Stimulated activated memory B cell treated with anti-CD40 and anti-IgM and Interleukin-4, amounts not matched to agents 10 μg/mL and 1 μg/mL and 100 μg/mL, for 72 hours (primary cell): ENCODE data around the gene HCN1.
"Not testable (repeated sequence)": the region's sequence is repeated elsewhere in the genome, so short reads cannot be mapped to it uniquely, and the experiment has no call there.

Experiments used
- ATAC-seq: fragments of 150-1000 bp; cut with Tn5 transposase; 2 replicates; pipeline ENCODE4 v1.10.0; 2021
- H3K27ac Mint-ChIP-seq: one replicate; pipeline ENCODE4 v1.8.0; 2022; ENCODE audit warnings: mild to moderate bottlenecking, mixed read lengths
- H3K27me3 Mint-ChIP-seq: one replicate; pipeline ENCODE4 v1.8.0; 2022; ENCODE audit warnings: mixed read lengths
- H3K36me3 Mint-ChIP-seq: one replicate; pipeline ENCODE4 v1.8.0; 2022; ENCODE audit warnings: mixed read lengths
- H3K4me1 Mint-ChIP-seq: one replicate; pipeline ENCODE4 v1.8.0; 2022; ENCODE audit warnings: mixed read lengths
- H3K4me3 Mint-ChIP-seq: one replicate; pipeline ENCODE4 v1.8.0; 2022; ENCODE audit warnings: mild to moderate bottlenecking, moderate library complexity, mixed read lengths
- H3K9me3 Mint-ChIP-seq: one replicate; pipeline ENCODE4 v1.8.0; 2022; ENCODE audit warnings: mixed read lengths

Gene HCN1

GRCh38 chr5:45532826-45533624, 163.2 kb downstream of the HCN1 start:
- Mint-ChIP-seq H3K4me1 (no peaks in the 10 kb centered on the region), H3K4me3 (no peak overlapping the region), H3K9me3 (no peaks in the 10 kb centered on the region), H3K27me3 (no peaks in the 10 kb centered on the region), H3K27ac (no peak overlapping the region), H3K36me3 (no peaks in the 10 kb centered on the region)
- no peak for ATAC-seq

- no peak for ATAC-seq
- no peaks in the 10 kb centered on the region for H3K4me1 Mint-ChIP-seq
- no peaks in the 10 kb centered on the region for H3K36me3 Mint-ChIP-seq
- H3K4me3 Mint-ChIP-seq: no peak overlapping the region
- no peak overlapping the region for H3K27ac Mint-ChIP-seq
- H3K27me3 Mint-ChIP-seq: no peaks in the 10 kb centered on the region
- no peaks in the 10 kb centered on the region for H3K9me3 Mint-ChIP-seq
Observed at GRCh38 chr5:45521067-45521466, 175.1 kb downstream of the HCN1 start.

GRCh38 chr5:45512521-45512920, 183.7 kb downstream of the HCN1 start:
- H3K9me3 Mint-ChIP-seq: no peaks in the 10 kb centered on the region
- no peak overlapping the region for H3K27ac Mint-ChIP-seq
- no peak overlapping the region for H3K4me3 Mint-ChIP-seq
- no peaks in the 10 kb centered on the region for H3K4me1 Mint-ChIP-seq
- no peaks in the 10 kb centered on the region for H3K36me3 Mint-ChIP-seq
- ATAC-seq: no peak
- no peaks in the 10 kb centered on the region for H3K27me3 Mint-ChIP-seq

- H3K27me3 Mint-ChIP-seq: no peaks in the 10 kb centered on the region
- H3K36me3 Mint-ChIP-seq: no peaks in the 10 kb centered on the region
- no peak overlapping the region for H3K27ac Mint-ChIP-seq
- ATAC-seq: no peak
- H3K9me3 Mint-ChIP-seq: no peaks in the 10 kb centered on the region
- no peaks in the 10 kb centered on the region for H3K4me1 Mint-ChIP-seq
- H3K4me3 Mint-ChIP-seq: no peak overlapping the region
Observed at GRCh38 chr5:45509371-45509770, 186.8 kb downstream of the HCN1 start.

DNA sequence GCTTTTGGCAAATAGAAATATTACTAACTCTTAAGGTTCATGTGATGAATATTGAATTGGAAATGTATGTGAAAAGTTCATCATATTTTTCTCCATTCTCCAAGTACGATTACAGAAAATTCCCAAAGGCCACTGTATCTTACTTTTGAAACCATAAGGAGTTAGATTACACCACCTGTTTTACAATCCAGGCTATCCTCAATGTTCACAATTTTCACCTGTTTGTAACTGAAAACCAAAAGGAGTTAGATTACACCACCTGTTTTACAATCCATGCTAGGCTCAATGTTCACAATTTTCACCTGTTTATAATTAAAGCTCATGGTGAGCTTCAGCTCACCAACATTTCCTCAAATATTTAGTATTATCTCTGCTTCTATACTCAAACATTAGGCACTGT, 188.0 kb downstream of the HCN1 start:
- ATAC-seq: no peak
- no peaks in the 10 kb centered on the region for H3K36me3 Mint-ChIP-seq
- no peak overlapping the region for H3K27ac Mint-ChIP-seq
- no peak overlapping the region for H3K4me3 Mint-ChIP-seq
- H3K4me1 Mint-ChIP-seq: no peaks in the 10 kb centered on the region
- no peaks in the 10 kb centered on the region for H3K27me3 Mint-ChIP-seq
- no peaks in the 10 kb centered on the region for H3K9me3 Mint-ChIP-seq

DNA sequence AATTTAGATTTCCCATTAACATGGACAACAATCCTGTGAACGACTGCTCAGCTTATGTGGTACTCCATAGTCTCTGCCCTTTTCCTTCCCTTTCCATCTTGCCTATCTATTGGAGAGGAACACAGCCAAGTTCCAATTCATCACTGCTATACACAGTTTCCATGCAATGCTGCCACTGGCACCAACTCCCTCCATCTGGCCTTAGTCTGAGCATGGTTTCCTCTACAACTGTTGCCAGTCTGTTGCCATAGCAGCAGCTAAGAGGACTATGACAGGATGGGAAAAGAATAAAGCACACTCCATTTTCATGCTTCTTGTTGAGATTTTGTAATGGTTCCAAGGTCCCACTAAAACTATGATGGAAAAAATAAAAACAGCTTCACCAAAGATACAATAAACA, 189.0 kb downstream of the HCN1 start:
- H3K36me3 Mint-ChIP-seq: no peaks in the 10 kb centered on the region
- H3K4me3 Mint-ChIP-seq: no peak overlapping the region
- no peak for ATAC-seq
- H3K9me3 Mint-ChIP-seq: no peaks in the 10 kb centered on the region
- H3K4me1 Mint-ChIP-seq: no peaks in the 10 kb centered on the region
- H3K27ac Mint-ChIP-seq: no peak overlapping the region
- no peaks in the 10 kb centered on the region for H3K27me3 Mint-ChIP-seq

DNA sequence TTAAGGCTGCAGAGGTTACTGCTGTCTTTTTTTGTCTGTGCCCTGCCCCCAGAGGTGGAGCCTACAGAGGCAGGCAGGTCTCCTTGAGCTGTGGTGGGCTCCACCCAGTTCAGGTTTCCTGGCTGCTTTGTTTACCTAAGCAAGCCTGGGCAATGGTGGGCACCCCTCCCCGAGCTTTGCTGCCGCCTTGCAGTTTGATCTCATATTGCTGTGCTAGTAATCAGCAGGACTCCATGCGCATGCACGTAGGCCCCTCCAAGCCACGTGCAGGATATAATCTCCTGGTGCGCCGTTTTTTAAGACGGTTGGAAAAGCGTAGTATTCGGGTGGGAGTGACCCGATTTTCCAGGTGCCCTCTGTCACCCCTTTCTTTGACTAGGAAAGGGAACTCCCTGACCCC, 197.2 kb downstream of the HCN1 start:
- H3K4me3 Mint-ChIP-seq, H3K9me3 Mint-ChIP-seq, H3K27me3 Mint-ChIP-seq, ATAC-seq, H3K36me3 Mint-ChIP-seq, H3K27ac Mint-ChIP-seq, H3K4me1 Mint-ChIP-seq: not testable (repeated sequence)

GRCh38 chr5:45491368-45491767, 204.8 kb downstream of the HCN1 start:
- no peak for ATAC-seq
- peaks cover 4% of the 10 kb centered on the region for H3K9me3 Mint-ChIP-seq
- no peak overlapping the region for H3K4me3 Mint-ChIP-seq
- H3K36me3 Mint-ChIP-seq: no peaks in the 10 kb centered on the region
- no peak overlapping the region for H3K27ac Mint-ChIP-seq
- H3K4me1 Mint-ChIP-seq: no peaks in the 10 kb centered on the region
- H3K27me3 Mint-ChIP-seq: no peaks in the 10 kb centered on the region

DNA sequence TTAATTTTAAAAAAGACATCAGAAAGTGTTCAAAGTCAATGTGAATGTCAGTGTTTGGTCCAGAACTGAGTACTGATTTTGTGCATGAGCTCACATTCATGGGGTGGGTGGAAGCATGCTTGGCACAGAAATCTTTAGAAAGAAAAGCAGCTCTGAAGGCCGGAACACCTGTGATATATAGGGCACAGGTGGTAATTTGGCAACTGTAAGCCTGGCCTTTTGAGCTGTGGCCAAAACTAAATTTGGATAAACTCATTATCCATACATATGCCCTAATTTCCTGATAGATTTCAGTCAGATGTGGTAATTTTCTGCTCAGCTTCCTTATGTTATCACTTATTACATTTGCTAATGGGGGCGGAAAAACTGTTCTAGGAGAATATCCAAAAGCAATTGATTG, 211.4 kb downstream of the HCN1 start:
- no peak overlapping the region for H3K4me3 Mint-ChIP-seq
- no peak overlapping the region for H3K27ac Mint-ChIP-seq
- H3K9me3 Mint-ChIP-seq: peaks cover 3% of the 10 kb centered on the region
- no peak for ATAC-seq
- no peaks in the 10 kb centered on the region for H3K27me3 Mint-ChIP-seq
- H3K4me1 Mint-ChIP-seq: no peaks in the 10 kb centered on the region
- H3K36me3 Mint-ChIP-seq: no peaks in the 10 kb centered on the region

DNA sequence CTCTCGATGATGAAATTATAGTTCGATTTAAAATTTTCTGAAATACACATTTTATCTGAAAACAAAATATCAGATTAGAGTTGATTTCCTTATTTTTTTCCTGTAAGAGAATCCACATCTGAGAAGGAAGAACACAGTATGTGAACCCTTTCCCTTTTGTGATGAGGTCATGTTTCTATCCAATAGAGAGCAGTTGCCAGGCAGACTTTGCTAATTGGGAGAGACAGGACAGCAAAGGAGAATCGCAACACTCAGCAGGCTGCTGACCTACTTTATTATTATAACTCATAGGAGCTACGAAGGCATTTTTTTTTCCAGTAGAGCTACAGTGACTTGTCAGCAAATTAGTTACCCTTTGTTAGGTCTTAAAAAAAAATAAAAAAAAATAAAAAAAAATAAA, 242.1 kb downstream of the HCN1 start:
- ATAC-seq: no peak
- H3K36me3 Mint-ChIP-seq: no peaks in the 10 kb centered on the region
- no peaks in the 10 kb centered on the region for H3K27me3 Mint-ChIP-seq

GRCh38 chr5:45444856-45445255, 251.3 kb downstream of the HCN1 start:
- not testable (repeated sequence) for H3K9me3 Mint-ChIP-seq, ATAC-seq, H3K4me1 Mint-ChIP-seq, H3K27me3 Mint-ChIP-seq, H3K36me3 Mint-ChIP-seq, H3K27ac Mint-ChIP-seq, H3K4me3 Mint-ChIP-seq

More for the DNA sequence above, 242.1 kb downstream of the HCN1 start:
- Mint-ChIP-seq H3K27ac (no peak overlapping the region), H3K9me3 (no peaks in the 10 kb centered on the region), H3K4me3 (no peak overlapping the region), H3K4me1 (no peaks in the 10 kb centered on the region)

- ATAC-seq: no peak
- no peaks in the 10 kb centered on the region for H3K36me3 Mint-ChIP-seq
- H3K27me3 Mint-ChIP-seq: no peaks in the 10 kb centered on the region
- H3K9me3 Mint-ChIP-seq: no peaks in the 10 kb centered on the region
- no peak overlapping the region for H3K27ac Mint-ChIP-seq
- H3K4me3 Mint-ChIP-seq: no peak overlapping the region
- no peaks in the 10 kb centered on the region for H3K4me1 Mint-ChIP-seq
Observed at GRCh38 chr5:45440466-45440865, 255.7 kb downstream of the HCN1 start.

- ATAC-seq: no peak
- Mint-ChIP-seq H3K4me1 (no peaks in the 10 kb centered on the region), H3K4me3 (no peak overlapping the region), H3K27me3 (no peaks in the 10 kb centered on the region), H3K9me3 (no peaks in the 10 kb centered on the region), H3K36me3 (no peaks in the 10 kb centered on the region), H3K27ac (no peak overlapping the region)
Observed at GRCh38 chr5:45437752-45438151, 258.4 kb downstream of the HCN1 start.

DNA sequence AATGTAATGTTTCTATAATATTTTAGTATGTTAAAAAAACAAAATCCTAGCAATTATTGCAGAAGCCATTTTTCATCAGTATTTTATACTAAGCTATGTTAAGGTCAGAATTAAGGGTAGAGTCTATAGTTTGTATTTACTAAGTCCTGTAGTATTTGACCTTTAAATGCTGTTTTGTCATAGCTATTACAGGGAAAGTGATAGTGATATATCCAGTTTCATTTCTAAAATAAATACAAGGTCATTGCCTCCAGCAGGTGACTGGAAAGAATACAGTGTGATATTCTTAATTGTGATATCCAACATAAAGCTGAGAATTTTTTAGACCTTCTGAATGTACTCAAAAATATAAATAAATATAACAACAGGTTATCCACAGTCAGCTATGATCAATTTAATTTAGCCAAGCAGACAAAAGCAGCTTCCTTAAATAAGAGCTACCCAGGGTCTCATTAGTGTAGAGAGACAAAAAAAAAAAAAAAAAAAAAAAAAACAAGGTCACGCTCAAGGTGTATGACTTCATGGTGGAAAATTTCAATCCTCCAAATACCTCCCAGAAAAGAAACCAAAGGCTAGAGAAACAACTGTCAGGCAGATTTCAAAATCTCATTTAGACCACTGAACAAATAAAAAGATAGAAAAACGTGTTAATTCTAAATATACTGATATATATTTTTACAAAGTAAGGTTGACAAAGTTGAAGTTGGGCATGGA, 278.7 kb downstream of the HCN1 start:
- no peak for ATAC-seq
- no peak overlapping the region for H3K4me3 Mint-ChIP-seq
- H3K36me3 Mint-ChIP-seq: no peaks in the 10 kb centered on the region
- no peak overlapping the region for H3K27ac Mint-ChIP-seq
- H3K9me3 Mint-ChIP-seq: peaks cover 2% of the 10 kb centered on the region
- no peaks in the 10 kb centered on the region for H3K4me1 Mint-ChIP-seq
- no peaks in the 10 kb centered on the region for H3K27me3 Mint-ChIP-seq

- ATAC-seq: no peak
- H3K4me3 Mint-ChIP-seq: no peak overlapping the region
- H3K27ac Mint-ChIP-seq: no peak overlapping the region
- H3K9me3 Mint-ChIP-seq: no peaks in the 10 kb centered on the region
- no peaks in the 10 kb centered on the region for H3K27me3 Mint-ChIP-seq
- H3K4me1 Mint-ChIP-seq: no peaks in the 10 kb centered on the region
- H3K36me3 Mint-ChIP-seq: no peaks in the 10 kb centered on the region
Observed at GRCh38 chr5:45414620-45415573, 281.3 kb downstream of the HCN1 start.
